K562 (cell line): ENCODE measurements around the gene ZNF692. TPM values are rescaled to one million over a fixed set of nuclear protein-coding genes. Genes with fewer than 3 reads are reported as not detected.

Experiments
- ARID3B ChIP-seq: fragments of 250-450 bp; sonication (Bioruptor Pico); IDR thresholded peaks from 2 replicates; pipeline ENCODE4 v1.4.0; 2020; ENCODE audit warnings: borderline replicate concordance
- BRF2 ChIP-seq: IDR thresholded peaks from 3 replicates; pipeline ENCODE4 v1.6.1; 2011; ENCODE audit warnings: borderline replicate concordance, mild to moderate bottlenecking; ENCODE audit not compliant: insufficient read length, insufficient read depth
- CBX8 ChIP-seq: fragments of 200-600 bp; sonication (generic); IDR thresholded peaks from 2 replicates; pipeline ENCODE4 v1.6.1; 2012; ENCODE audit warnings: borderline replicate concordance, mixed run types, low read depth, mild to moderate bottlenecking, moderate library complexity, mixed read lengths, low read length, control low read depth, inconsistent platforms; ENCODE audit not compliant: poor library complexity, severe bottlenecking; ENCODE audit errors: extremely low read depth
- MLX ChIP-seq, 2 experiments: fragments of 450-650 bp in 1 of 2; sonication (generic) in 1 of 2; formaldehyde crosslinking; conservative IDR thresholded peaks; 2 replicates each; pipeline versions ENCODE4 v1.4.0 to v1.8.1; 2020 to 2022; ENCODE audit warnings: mild to moderate bottlenecking in 1 of 2, missing genetic modification reagents in 1 of 2
- SIRT6 ChIP-seq: IDR thresholded peaks from one replicate; pipeline ENCODE4 v1.6.1; 2012; ENCODE audit warnings: low read depth, mild to moderate bottlenecking, control low read depth, inconsistent platforms, low read length, moderate library complexity
- TEAD4 ChIP-seq, 2 experiments: sonication (generic) in 1 of 2; formaldehyde crosslinking in 1 of 2; IDR thresholded peaks; 2 replicates each; pipeline versions ENCODE4 v1.6.1 to v1.8.0; 2012 to 2022; ENCODE audit warnings: borderline replicate concordance in 1 of 2, inconsistent platforms in 1 of 2, low read length in 1 of 2, mild to moderate bottlenecking in 1 of 2, missing genetic modification reagents in 1 of 2
- USF1 ChIP-seq: sonication (generic); formaldehyde crosslinking; IDR thresholded peaks from 2 replicates; pipeline ENCODE4 v1.9.0; 2022; ENCODE audit warnings: mild to moderate bottlenecking, missing genetic modification reagents
- YY1 ChIP-seq, 3 experiments: IDR thresholded peaks; 2 replicates each; pipeline ENCODE4 v1.6.1; 2011; ENCODE audit warnings: low read length in 2 of 3, mild to moderate bottlenecking in 2 of 3, moderate library complexity in 2 of 3, borderline replicate concordance in 1 of 3, control low read depth in 1 of 3, low read depth in 1 of 3; ENCODE audit not compliant: insufficient read depth in 3 of 3, insufficient replicate concordance in 2 of 3, control insufficient read depth in 1 of 3, insufficient read length in 1 of 3; ENCODE audit errors: extremely low read depth in 1 of 3
- ZBTB11 ChIP-seq, 3 experiments: fragments of 200-800 bp in 1 of 3; fragments of 250-450 bp in 1 of 3; fragments of 450-650 bp in 1 of 3; sonication (Bioruptor Pico) in 1 of 3; sonication (Bioruptor generic) in 1 of 3; formaldehyde crosslinking in 1 of 3; IDR thresholded peaks; 2 replicates each; pipeline versions ENCODE4 v1.6.1 to v1.8.0; 2016 to 2022; ENCODE audit warnings: mild to moderate bottlenecking in 2 of 3, missing genetic modification characterization in 2 of 3, missing compliant biosample characterization in 1 of 3, moderate library complexity in 1 of 3
- ZBTB26 ChIP-seq: fragments of 450-650 bp; formaldehyde crosslinking; IDR thresholded peaks from 2 replicates; pipeline ENCODE4 v1.4.0; 2022; ENCODE audit warnings: missing genetic modification characterization
- ZFP30 ChIP-seq: fragments of 250-450 bp; sonication (Bioruptor Pico); IDR thresholded peaks from 2 replicates; pipeline ENCODE4 v1.8.0; 2022; ENCODE audit warnings: moderate library complexity, mild to moderate bottlenecking, inconsistent platforms, borderline replicate concordance
- ZNF133 ChIP-seq: fragments of 250-450 bp; sonication (Bioruptor Pico); IDR thresholded peaks from 2 replicates; pipeline ENCODE4 v1.4.0; 2020; ENCODE audit warnings: mild to moderate bottlenecking
- ZNF830 ChIP-seq: fragments of 250-450 bp; sonication (Bioruptor Pico); IDR thresholded peaks from 2 replicates; pipeline ENCODE4 v1.5.0; 2021; ENCODE audit warnings: mild to moderate bottlenecking
- polyA plus RNA-seq, 8 experiments: library from polyadenylated mRNA; depleted of rRNA in 4 of 8; stranded (reverse) in 5 of 8; unstranded in 3 of 8; fragments of >200 nt; fragmentation: Nextera tagmentation in 2 of 8; fragmentation: Illumina TruSeq in 1 of 8; extraction: Ambion mirVana in 2 of 8; extraction: Trizol in 1 of 8; gene quantifications; 2 replicates each; pipeline versions ENCODE4 v1.2.1 to v1.2.3, GENCODE V29; 2011 to 2014; ENCODE audit warnings: inconsistent platforms in 1 of 8, missing spikeins in 1 of 8
- total RNA-seq, 7 experiments: library from RNA; depleted of rRNA in 6 of 7; stranded (reverse); fragments of >200 nt in 6 of 7; fragmentation: Illumina TruSeq in 2 of 7; extraction: Trizol in 2 of 7; gene quantifications; 2 replicates each; pipeline versions ENCODE4 v1.2.1 to v1.2.3, GENCODE V29; 2011 to 2021; ENCODE audit warnings: low replicate concordance in 1 of 7

The ZNF692 gene
- total and polyA plus RNA-seq, 9 of the 15 experiments (the other 6 are each of a cell fraction or from before 2014, with no cell fraction given): 8.4 to 143 (median 55.9) TPM

GRCh38 chr1:248825909-248826760 is 32.8 kb downstream of the ZNF692 start, which contains the start of gene SH3BP5L (continued):
- TF ChIP-seq USF1 (CRISPR knock-in tag): no peak
- TF ChIP-seq TEAD4 (IDR thresholded peaks at IDR 0.05; ENCODE audit: low read length): peak; percentile 42
- no peak for TF ChIP-seq TEAD4 (CRISPR knock-in tag; IDR thresholded peaks at IDR 0.05; ENCODE audit: borderline replicate concordance)
- TF ChIP-seq ZBTB26: no peak
- no peak for TF ChIP-seq BRF2
- no peak for TF ChIP-seq CBX8
- TF ChIP-seq MLX (CRISPR knock-in tag; conservative IDR thresholded peaks at IDR 0.05): no peak
- peak in 2 of 3 experiments; percentile 55 to 95; a peak in 3 of 6 replicates for TF ChIP-seq ZBTB11 (CRISPR knock-in tag; IDR thresholded peaks at IDR 0.05)
- no peak for TF ChIP-seq ZFP30 (CRISPR knock-in tag)
- no peak for TF ChIP-seq ZNF133 (CRISPR knock-in tag)
- TF ChIP-seq SIRT6: no peak
- no peak; the same call in 1 of the 2 replicates for TF ChIP-seq ZNF830 (CRISPR knock-in tag)
- no peak for TF ChIP-seq ARID3B (CRISPR knock-in tag)
- peak; percentile 96 to 100 (median 99) for TF ChIP-seq YY1 (IDR thresholded peaks at IDR 0.05; ENCODE audit: borderline replicate concordance in 1 of 3, control insufficient read depth in 1 of 3, extremely low read depth in 1 of 3, insufficient read depth in 3 of 3, insufficient read length in 1 of 3, insufficient replicate concordance in 2 of 3, low read depth in 1 of 3, low read length in 2 of 3)
